ENCODE measurements around the gene PEX14.

GRCh38 chr1:10643607-10644306 is 169.0 kb downstream of the PEX14 start:
- TF ChIP-seq CTCF (IDR thresholded peaks at IDR 0.05) (no peak), POLR2AphosphoS5 (IDR thresholded peaks at IDR 0.05; ENCODE audit: low read depth, low read length) (no peak), TCF7L2 (IDR thresholded peaks at IDR 0.05; ENCODE audit: low read depth, low read length) (no peak)

Measured in Panc1 (cell line).